IMR-90 (cell line): ENCODE measurements around the gene MECP2. TPM values are rescaled to one million over a fixed set of nuclear protein-coding genes. Genes with fewer than 3 reads are reported as not detected.

Experiments used
- ATAC-seq: fragments of 200-7000 bp; cut with Tn5 transposase; 2 replicates; pipeline ENCODE4 v1.9.1; 2020; ENCODE audit warnings: low read depth, mild to moderate bottlenecking, moderate library complexity
- BruUV-seq: library from RNA; stranded (reverse); fragments of 400-500 nt; replicated peaks from 2 replicates; lab custom pipeline; 2021; lab: Mats Ljungman, UMichigan
- CTCF ChIA-PET: fragments of 300-600 bp; formaldehyde crosslinking; extraction: SDS; loops from one replicate; lab custom pipeline; 2021; ENCODE audit warnings: antibody characterized with exemption; lab: Yijun Ruan, JAX
- POLR2A ChIA-PET: fragments of 300-600 bp; sonication (Branson Sonifier 250); formaldehyde crosslinking; loops from one replicate; lab custom pipeline; 2022; ENCODE audit warnings: antibody characterized with exemption; ENCODE audit not compliant: unreplicated experiment; lab: Charles Lee
- DNase-seq: peaks from one replicate; pipeline ENCODE4 v3.0.0; 2013
- H2AFZ ChIP-seq: replicated peaks from 2 replicates; pipeline ENCODE3; 2013; ENCODE audit warnings: low read length, mild to moderate bottlenecking; ENCODE audit not compliant: poor library complexity
- H2AK5ac ChIP-seq: 2 replicates; pipeline ENCODE4 v1.6.1; 2013; ENCODE audit warnings: low read depth, low read length, inconsistent platforms
- H2AK9ac ChIP-seq: replicated peaks from 2 replicates; pipeline ENCODE3; 2013; ENCODE audit warnings: mild to moderate bottlenecking, low read depth, low read length, moderate library complexity; ENCODE audit not compliant: poor library complexity
- H2BK120ac ChIP-seq: 2 replicates; pipeline ENCODE4 v1.6.1; 2013; ENCODE audit warnings: low read depth, low read length, inconsistent platforms
- H2BK15ac ChIP-seq: 3 replicates; pipeline ENCODE4 v1.6.1; 2013; ENCODE audit warnings: low read depth, low read length, inconsistent platforms
- H2BK20ac ChIP-seq: 2 replicates; pipeline ENCODE4 v1.6.1; 2013; ENCODE audit warnings: low read depth, mild to moderate bottlenecking, inconsistent platforms, low read length, moderate library complexity
- H2BK5ac ChIP-seq: 2 replicates; pipeline ENCODE4 v1.6.1; 2013; ENCODE audit warnings: mild to moderate bottlenecking, low read depth, low read length, inconsistent platforms; ENCODE audit not compliant: poor library complexity, severe bottlenecking
- H3K14ac ChIP-seq: replicated peaks from 2 replicates; pipeline ENCODE4 v1.6.1; 2013; ENCODE audit warnings: low read depth, low read length, inconsistent platforms
- H3K18ac ChIP-seq: 2 replicates; pipeline ENCODE4 v1.6.1; 2013; ENCODE audit warnings: low read depth, low read length, control low read depth
- H3K23ac ChIP-seq: 2 replicates; pipeline ENCODE4 v1.6.1; 2013; ENCODE audit warnings: low read depth, low read length, inconsistent platforms
- H3K27ac ChIP-seq: 2 replicates; pipeline ENCODE4 v1.5.1; 2013; ENCODE audit warnings: mild to moderate bottlenecking, control low read depth, low read length; ENCODE audit not compliant: insufficient read depth
- H3K27me3 ChIP-seq: 2 replicates; pipeline ENCODE4 v1.6.1; 2013; ENCODE audit warnings: low read length; ENCODE audit not compliant: control insufficient read depth, insufficient read depth
- H3K36me3 ChIP-seq: 2 replicates; pipeline ENCODE4 v1.6.1; 2013; ENCODE audit warnings: low read length, mixed read lengths; ENCODE audit not compliant: control insufficient read depth, insufficient read depth
- H3K4ac ChIP-seq: 2 replicates; pipeline ENCODE4 v1.6.1; 2013; ENCODE audit warnings: low read depth, low read length, inconsistent platforms
- H3K4me1 ChIP-seq: 2 replicates; pipeline ENCODE4 v1.6.1; 2013; ENCODE audit warnings: low read length, mixed read lengths; ENCODE audit not compliant: control insufficient read depth, insufficient read depth
- H3K4me2 ChIP-seq: 2 replicates; pipeline ENCODE4 v1.6.1; 2013; ENCODE audit warnings: low read depth, mild to moderate bottlenecking, control low read depth, low read length, moderate library complexity
- H3K4me3 ChIP-seq: 2 replicates; pipeline ENCODE4 v1.5.1; 2013; ENCODE audit warnings: low read depth, mild to moderate bottlenecking, control low read depth, low read length, moderate library complexity; ENCODE audit not compliant: insufficient read depth
- H3K56ac ChIP-seq: 2 replicates; pipeline ENCODE4 v1.6.1; 2013; ENCODE audit warnings: low read length, inconsistent platforms; ENCODE audit not compliant: insufficient read depth; ENCODE audit errors: extremely low read depth
- H3K79me1 ChIP-seq, 2 experiments: 2 replicates each; pipeline ENCODE4 v1.6.1; 2013; ENCODE audit warnings: low read length in 2 of 2, inconsistent platforms in 1 of 2, low read depth in 1 of 2
- H3K9ac ChIP-seq: 2 replicates; pipeline ENCODE4 v1.6.1; 2013; ENCODE audit warnings: low read depth, low read length, control low read depth
- H3K9me1 ChIP-seq: 2 replicates; pipeline ENCODE4 v1.6.1; 2013; ENCODE audit warnings: low read length, inconsistent platforms; ENCODE audit not compliant: insufficient read depth
- H3K9me3 ChIP-seq: 2 replicates; pipeline ENCODE4 v1.6.1; 2013; ENCODE audit warnings: low read length; ENCODE audit not compliant: control insufficient read depth, insufficient read depth
- H4K20me1 ChIP-seq: 2 replicates; pipeline ENCODE4 v1.6.1; 2013; ENCODE audit warnings: low read length, inconsistent platforms; ENCODE audit not compliant: insufficient read depth
- H4K5ac ChIP-seq: 2 replicates; pipeline ENCODE4 v1.6.1; 2013; ENCODE audit warnings: mild to moderate bottlenecking, low read depth, low read length, control low read depth
- H4K8ac ChIP-seq, 2 experiments: 2 replicates each; pipeline ENCODE4 v1.6.1; 2013; ENCODE audit warnings: low read depth in 2 of 2, low read length in 2 of 2, control low read depth in 1 of 2, inconsistent platforms in 1 of 2
- H4K91ac ChIP-seq: 2 replicates; pipeline ENCODE4 v1.6.1; 2013; ENCODE audit warnings: low read depth, low read length, inconsistent platforms; ENCODE audit not compliant: insufficient read depth
- BHLHE40 ChIP-seq: fragments of 150-350 bp; IDR thresholded peaks from 2 replicates; pipeline ENCODE4 v1.6.1; 2016; ENCODE audit warnings: mild to moderate bottlenecking, low read depth, low read length
- CEBPB ChIP-seq: IDR thresholded peaks from 2 replicates; pipeline ENCODE4 v1.6.1; 2012; ENCODE audit warnings: low read depth, low read length, improper control_type of control experiment
- CHD1 ChIP-seq: IDR thresholded peaks from 2 replicates; pipeline ENCODE4 v1.6.1; 2012; ENCODE audit warnings: low read depth, low read length, improper control_type of control experiment
- CTCF ChIP-seq: conservative IDR thresholded peaks from 2 replicates; pipeline ENCODE4 v1.5.1; 2012; ENCODE audit warnings: mild to moderate bottlenecking, low read depth, low read length, improper control_type of control experiment
- ELK1 ChIP-seq: fragments of 150-350 bp; IDR thresholded peaks from 2 replicates; pipeline ENCODE4 v1.6.1; 2016; ENCODE audit warnings: low read depth, mild to moderate bottlenecking, low read length, moderate library complexity, borderline replicate concordance
- FOS ChIP-seq: fragments of 150-350 bp; IDR thresholded peaks from 2 replicates; pipeline ENCODE4 v1.6.1; 2016; ENCODE audit warnings: low read depth, low read length
- MAZ ChIP-seq: IDR thresholded peaks from 2 replicates; pipeline ENCODE4 v1.6.1; 2012; ENCODE audit warnings: low read depth, mild to moderate bottlenecking, low read length, improper control_type of control experiment, moderate library complexity, borderline replicate concordance
- MXI1 ChIP-seq: IDR thresholded peaks from 2 replicates; pipeline ENCODE4 v1.6.1; 2012; ENCODE audit warnings: low read depth, mild to moderate bottlenecking, low read length, moderate library complexity, borderline replicate concordance
- POLR2A ChIP-seq: IDR thresholded peaks from 2 replicates; pipeline ENCODE4 v1.6.1; 2012; ENCODE audit warnings: mild to moderate bottlenecking, low read depth, low read length
- RAD21 ChIP-seq: IDR thresholded peaks from 2 replicates; pipeline ENCODE4 v1.6.1; 2012; ENCODE audit warnings: low read length, improper control_type of control experiment
- RCOR1 ChIP-seq: IDR thresholded peaks from 2 replicates; pipeline ENCODE4 v1.6.1; 2012; ENCODE audit warnings: mild to moderate bottlenecking, low read length, improper control_type of control experiment; ENCODE audit not compliant: insufficient replicate concordance
- RFX5 ChIP-seq: IDR thresholded peaks from 2 replicates; pipeline ENCODE4 v1.8.0; 2012; ENCODE audit warnings: low read depth, mild to moderate bottlenecking, low read length, moderate library complexity
- SMC3 ChIP-seq: fragments of 150-350 bp; IDR thresholded peaks from 2 replicates; pipeline ENCODE4 v1.6.1; 2016; ENCODE audit warnings: low read depth, mild to moderate bottlenecking, antibody characterized with exemption, low read length, moderate library complexity
- USF2 ChIP-seq: fragments of 150-350 bp; IDR thresholded peaks from 2 replicates; pipeline ENCODE4 v1.6.1; 2017; ENCODE audit warnings: mild to moderate bottlenecking, antibody characterized with exemption, low read length, low read depth
- WGBS, 2 experiments: methylation state at CpG; one replicate each; pipeline versions ENCODE4 v1.1.5 to v1.1.7; 2013; ENCODE audit warnings: missing lambda C conversion rate in 2 of 2; ENCODE audit not compliant: insufficient read length in 1 of 2; ENCODE audit errors: extremely low coverage in 2 of 2; 5-methylcytosine and 5-hydroxymethylcytosine counted together
- dilution Hi-C: fragments of 300-500 bp; cut with HindIII; formaldehyde crosslinking; loops from one replicate; pipeline ENCODE4 v1.14.3; 2018; ENCODE audit warnings: low sequenced_read_pairs; ENCODE audit not compliant: unreplicated experiment
- in situ Hi-C: fragments of 300-500 bp; cut with MboI; formaldehyde crosslinking; loops from 3 replicates; pipeline ENCODE4 v1.14.3; 2019; ENCODE audit warnings: low sequenced_read_pairs, inconsistent platforms, mixed read lengths
- intact Hi-C: fragments of 100-400 bp; cut with micrococcal nuclease; formaldehyde crosslinking; loops from 2 replicates; pipeline ENCODE4 v1.10.0; 2022
- polyA plus RNA-seq, 3 experiments: library from polyadenylated mRNA; depleted of rRNA; stranded (reverse); fragments of >200 nt; gene quantifications; 2 replicates each; pipeline ENCODE4 v1.2.3, GENCODE V29; 2012; ENCODE audit warnings: low replicate concordance in 1 of 3
- total RNA-seq: library from RNA; depleted of rRNA; stranded (reverse); fragments of >200 nt; gene quantifications from 2 replicates; pipeline ENCODE4 v1.2.3, GENCODE V29; 2012

MECP2 gene
- total and polyA plus RNA-seq, 2 of the 4 experiments (the other 2 are of a cell fraction) = 8.4 to 10.1 TPM

- Histone ChIP-seq H3K4me1 (peaks cover 7% of the 10 kb centered on the region), H4K20me1 (peaks cover 85% of the 10 kb centered on the region), H4K5ac (no peak overlapping the region), H4K91ac (no peak overlapping the region), H3K9me3 (no peaks in the 10 kb centered on the region), H3K36me3 (no peaks in the 10 kb centered on the region), H2AK9ac (no peak overlapping the region), H2BK15ac (no peak overlapping the region), H3K23ac (no peak overlapping the region), H3K27me3 (no peaks in the 10 kb centered on the region), H3K18ac (no peak overlapping the region), H2AFZ (no peak overlapping the region), H2BK5ac (no peak overlapping the region), H3K4me2 (no peak overlapping the region), H2BK120ac (no peak overlapping the region), H3K27ac (no peak overlapping the region), H3K14ac (no peak overlapping the region), H4K8ac (no peak overlapping the region), H3K56ac (no peak overlapping the region), H3K9ac (no peak overlapping the region), H3K4me3 (no peak overlapping the region), H3K4ac (no peak overlapping the region), H2AK5ac (no peak overlapping the region), H3K79me1 (peaks cover 7 to 59% of the 10 kb centered on the region in 2 experiments), H3K9me1 (peaks cover 3% of the 10 kb centered on the region; the same call in 1 of the 2 replicates), H2BK20ac (no peak overlapping the region)
- TF ChIP-seq RFX5 (no peak), BHLHE40 (no peak), CEBPB (no peak), SMC3 (no peak), POLR2A (no peak), CHD1 (no peak), FOS (no peak), RAD21 (no peak), RCOR1 (no peak), ELK1 (no peak), CTCF (no peak), MXI1 (no peak), MAZ (no peak), USF2 (no peak)
- in situ Hi-C loops = no loop called here
- DNase-seq = no peak
- no peak for ATAC-seq
- ChIA-PET POLR2A (no interaction called here), CTCF (no interaction called here)
- no TSS peak for BruUV-seq
- dilution Hi-C loops = no loop called here
- intact Hi-C loops = no loop called here
- 76% methylated on average over 3 of the region's 4 CpGs; no CpG with 5 or more reads in 1 of the 2 experiments for WGBS, 2 experiments
Observed at GRCh38 chrX:154063234-154063633, 34.3 kb downstream of the MECP2 start.
